IMR-90 (cell line): ENCODE results near the gene SPART. TPM values are rescaled to one million over a fixed set of nuclear protein-coding genes. Genes with fewer than 3 reads are reported as not detected.
A peak's percentile ranks its signal among the peaks of the same experiment; 100 is the strongest.

Source experiments
- ATAC-seq: fragments of 200-7000 bp; cut with Tn5 transposase; 2 replicates; pipeline ENCODE4 v1.9.1; 2020; ENCODE audit warnings: low read depth, mild to moderate bottlenecking, moderate library complexity
- BruUV-seq: library from RNA; stranded (reverse); fragments of 400-500 nt; replicated peaks from 2 replicates; lab custom pipeline; 2021; lab: Mats Ljungman, UMichigan
- CTCF ChIA-PET: fragments of 300-600 bp; formaldehyde crosslinking; extraction: SDS; loops from one replicate; lab custom pipeline; 2021; ENCODE audit warnings: antibody characterized with exemption; lab: Yijun Ruan, JAX
- POLR2A ChIA-PET: fragments of 300-600 bp; sonication (Branson Sonifier 250); formaldehyde crosslinking; loops from one replicate; lab custom pipeline; 2022; ENCODE audit warnings: antibody characterized with exemption; ENCODE audit not compliant: unreplicated experiment; lab: Charles Lee
- DNase-seq: peaks from one replicate; pipeline ENCODE4 v3.0.0; 2013
- H2AFZ ChIP-seq: replicated peaks from 2 replicates; pipeline ENCODE3; 2013; ENCODE audit warnings: low read length, mild to moderate bottlenecking; ENCODE audit not compliant: poor library complexity
- H2AK5ac ChIP-seq: 2 replicates; pipeline ENCODE4 v1.6.1; 2013; ENCODE audit warnings: low read depth, low read length, inconsistent platforms
- H2AK9ac ChIP-seq: replicated peaks from 2 replicates; pipeline ENCODE3; 2013; ENCODE audit warnings: mild to moderate bottlenecking, low read depth, low read length, moderate library complexity; ENCODE audit not compliant: poor library complexity
- H2BK120ac ChIP-seq: 2 replicates; pipeline ENCODE4 v1.6.1; 2013; ENCODE audit warnings: low read depth, low read length, inconsistent platforms
- H2BK15ac ChIP-seq: 3 replicates; pipeline ENCODE4 v1.6.1; 2013; ENCODE audit warnings: low read depth, low read length, inconsistent platforms
- H2BK20ac ChIP-seq: 2 replicates; pipeline ENCODE4 v1.6.1; 2013; ENCODE audit warnings: low read depth, mild to moderate bottlenecking, inconsistent platforms, low read length, moderate library complexity
- H2BK5ac ChIP-seq: 2 replicates; pipeline ENCODE4 v1.6.1; 2013; ENCODE audit warnings: mild to moderate bottlenecking, low read depth, low read length, inconsistent platforms; ENCODE audit not compliant: poor library complexity, severe bottlenecking
- H3K14ac ChIP-seq: replicated peaks from 2 replicates; pipeline ENCODE4 v1.6.1; 2013; ENCODE audit warnings: low read depth, low read length, inconsistent platforms
- H3K18ac ChIP-seq: 2 replicates; pipeline ENCODE4 v1.6.1; 2013; ENCODE audit warnings: low read depth, low read length, control low read depth
- H3K23ac ChIP-seq: 2 replicates; pipeline ENCODE4 v1.6.1; 2013; ENCODE audit warnings: low read depth, low read length, inconsistent platforms
- H3K27ac ChIP-seq: 2 replicates; pipeline ENCODE4 v1.5.1; 2013; ENCODE audit warnings: mild to moderate bottlenecking, control low read depth, low read length; ENCODE audit not compliant: insufficient read depth
- H3K27me3 ChIP-seq: 2 replicates; pipeline ENCODE4 v1.6.1; 2013; ENCODE audit warnings: low read length; ENCODE audit not compliant: control insufficient read depth, insufficient read depth
- H3K36me3 ChIP-seq: 2 replicates; pipeline ENCODE4 v1.6.1; 2013; ENCODE audit warnings: low read length, mixed read lengths; ENCODE audit not compliant: control insufficient read depth, insufficient read depth
- H3K4ac ChIP-seq: 2 replicates; pipeline ENCODE4 v1.6.1; 2013; ENCODE audit warnings: low read depth, low read length, inconsistent platforms
- H3K4me1 ChIP-seq: 2 replicates; pipeline ENCODE4 v1.6.1; 2013; ENCODE audit warnings: low read length, mixed read lengths; ENCODE audit not compliant: control insufficient read depth, insufficient read depth
- H3K4me2 ChIP-seq: 2 replicates; pipeline ENCODE4 v1.6.1; 2013; ENCODE audit warnings: low read depth, mild to moderate bottlenecking, control low read depth, low read length, moderate library complexity
- H3K4me3 ChIP-seq: 2 replicates; pipeline ENCODE4 v1.5.1; 2013; ENCODE audit warnings: low read depth, mild to moderate bottlenecking, control low read depth, low read length, moderate library complexity; ENCODE audit not compliant: insufficient read depth
- H3K56ac ChIP-seq: 2 replicates; pipeline ENCODE4 v1.6.1; 2013; ENCODE audit warnings: low read length, inconsistent platforms; ENCODE audit not compliant: insufficient read depth; ENCODE audit errors: extremely low read depth
- H3K79me1 ChIP-seq, 2 experiments: 2 replicates each; pipeline ENCODE4 v1.6.1; 2013; ENCODE audit warnings: low read length in 2 of 2, inconsistent platforms in 1 of 2, low read depth in 1 of 2
- H3K9ac ChIP-seq: 2 replicates; pipeline ENCODE4 v1.6.1; 2013; ENCODE audit warnings: low read depth, low read length, control low read depth
- H3K9me1 ChIP-seq: 2 replicates; pipeline ENCODE4 v1.6.1; 2013; ENCODE audit warnings: low read length, inconsistent platforms; ENCODE audit not compliant: insufficient read depth
- H3K9me3 ChIP-seq: 2 replicates; pipeline ENCODE4 v1.6.1; 2013; ENCODE audit warnings: low read length; ENCODE audit not compliant: control insufficient read depth, insufficient read depth
- H4K20me1 ChIP-seq: 2 replicates; pipeline ENCODE4 v1.6.1; 2013; ENCODE audit warnings: low read length, inconsistent platforms; ENCODE audit not compliant: insufficient read depth
- H4K5ac ChIP-seq: 2 replicates; pipeline ENCODE4 v1.6.1; 2013; ENCODE audit warnings: mild to moderate bottlenecking, low read depth, low read length, control low read depth
- H4K8ac ChIP-seq, 2 experiments: 2 replicates each; pipeline ENCODE4 v1.6.1; 2013; ENCODE audit warnings: low read depth in 2 of 2, low read length in 2 of 2, control low read depth in 1 of 2, inconsistent platforms in 1 of 2
- H4K91ac ChIP-seq: 2 replicates; pipeline ENCODE4 v1.6.1; 2013; ENCODE audit warnings: low read depth, low read length, inconsistent platforms; ENCODE audit not compliant: insufficient read depth
- BHLHE40 ChIP-seq: fragments of 150-350 bp; IDR thresholded peaks from 2 replicates; pipeline ENCODE4 v1.6.1; 2016; ENCODE audit warnings: mild to moderate bottlenecking, low read depth, low read length
- CEBPB ChIP-seq: IDR thresholded peaks from 2 replicates; pipeline ENCODE4 v1.6.1; 2012; ENCODE audit warnings: low read depth, low read length, improper control_type of control experiment
- CHD1 ChIP-seq: IDR thresholded peaks from 2 replicates; pipeline ENCODE4 v1.6.1; 2012; ENCODE audit warnings: low read depth, low read length, improper control_type of control experiment
- FOS ChIP-seq: fragments of 150-350 bp; IDR thresholded peaks from 2 replicates; pipeline ENCODE4 v1.6.1; 2016; ENCODE audit warnings: low read depth, low read length
- MAFK ChIP-seq: IDR thresholded peaks from 2 replicates; pipeline ENCODE4 v1.6.1; 2012; ENCODE audit warnings: low read depth, low read length, improper control_type of control experiment
- MAZ ChIP-seq: IDR thresholded peaks from 2 replicates; pipeline ENCODE4 v1.6.1; 2012; ENCODE audit warnings: low read depth, mild to moderate bottlenecking, low read length, improper control_type of control experiment, moderate library complexity, borderline replicate concordance
- NFE2L2 ChIP-seq: fragments of 150-350 bp; IDR thresholded peaks from 2 replicates; pipeline ENCODE4 v1.6.1; 2016; ENCODE audit warnings: low read depth, mild to moderate bottlenecking, low read length
- POLR2A ChIP-seq: IDR thresholded peaks from 2 replicates; pipeline ENCODE4 v1.6.1; 2012; ENCODE audit warnings: mild to moderate bottlenecking, low read depth, low read length
- RCOR1 ChIP-seq: IDR thresholded peaks from 2 replicates; pipeline ENCODE4 v1.6.1; 2012; ENCODE audit warnings: mild to moderate bottlenecking, low read length, improper control_type of control experiment; ENCODE audit not compliant: insufficient replicate concordance
- RFX5 ChIP-seq: IDR thresholded peaks from 2 replicates; pipeline ENCODE4 v1.8.0; 2012; ENCODE audit warnings: low read depth, mild to moderate bottlenecking, low read length, moderate library complexity
- SMC3 ChIP-seq: fragments of 150-350 bp; IDR thresholded peaks from 2 replicates; pipeline ENCODE4 v1.6.1; 2016; ENCODE audit warnings: low read depth, mild to moderate bottlenecking, antibody characterized with exemption, low read length, moderate library complexity
- WGBS, 2 experiments: methylation state at CpG; one replicate each; pipeline versions ENCODE4 v1.1.5 to v1.1.7; 2013; ENCODE audit warnings: missing lambda C conversion rate in 2 of 2; ENCODE audit not compliant: insufficient read length in 1 of 2; ENCODE audit errors: extremely low coverage in 2 of 2; 5-methylcytosine and 5-hydroxymethylcytosine counted together
- dilution Hi-C: fragments of 300-500 bp; cut with HindIII; formaldehyde crosslinking; loops from one replicate; pipeline ENCODE4 v1.14.3; 2018; ENCODE audit warnings: low sequenced_read_pairs; ENCODE audit not compliant: unreplicated experiment
- in situ Hi-C: fragments of 300-500 bp; cut with MboI; formaldehyde crosslinking; loops from 3 replicates; pipeline ENCODE4 v1.14.3; 2019; ENCODE audit warnings: low sequenced_read_pairs, inconsistent platforms, mixed read lengths
- intact Hi-C: fragments of 100-400 bp; cut with micrococcal nuclease; formaldehyde crosslinking; loops from 2 replicates; pipeline ENCODE4 v1.10.0; 2022
- polyA plus RNA-seq, 3 experiments: library from polyadenylated mRNA; depleted of rRNA; stranded (reverse); fragments of >200 nt; gene quantifications; 2 replicates each; pipeline ENCODE4 v1.2.3, GENCODE V29; 2012; ENCODE audit warnings: low replicate concordance in 1 of 3
- total RNA-seq: library from RNA; depleted of rRNA; stranded (reverse); fragments of >200 nt; gene quantifications from 2 replicates; pipeline ENCODE4 v1.2.3, GENCODE V29; 2012
- TF ChIP-seq, protein P1 (sequence below): fragments of 150-350 bp; IDR thresholded peaks from 2 replicates; pipeline ENCODE4 v1.6.1; 2017; ENCODE audit warnings: mild to moderate bottlenecking, antibody characterized with exemption, low read length, low read depth
- TF ChIP-seq, protein P2 (sequence below): conservative IDR thresholded peaks from 2 replicates; pipeline ENCODE4 v1.5.1; 2012; ENCODE audit warnings: mild to moderate bottlenecking, low read depth, low read length, improper control_type of control experiment
- TF ChIP-seq, protein P3 (sequence below): fragments of 150-350 bp; IDR thresholded peaks from 2 replicates; pipeline ENCODE4 v1.6.1; 2016; ENCODE audit warnings: low read depth, mild to moderate bottlenecking, low read length, moderate library complexity, borderline replicate concordance

The SPART gene
- total and polyA plus RNA-seq, 2 of the 4 experiments (the other 2 are of a cell fraction): 43.8 to 110 TPM

DNA sequence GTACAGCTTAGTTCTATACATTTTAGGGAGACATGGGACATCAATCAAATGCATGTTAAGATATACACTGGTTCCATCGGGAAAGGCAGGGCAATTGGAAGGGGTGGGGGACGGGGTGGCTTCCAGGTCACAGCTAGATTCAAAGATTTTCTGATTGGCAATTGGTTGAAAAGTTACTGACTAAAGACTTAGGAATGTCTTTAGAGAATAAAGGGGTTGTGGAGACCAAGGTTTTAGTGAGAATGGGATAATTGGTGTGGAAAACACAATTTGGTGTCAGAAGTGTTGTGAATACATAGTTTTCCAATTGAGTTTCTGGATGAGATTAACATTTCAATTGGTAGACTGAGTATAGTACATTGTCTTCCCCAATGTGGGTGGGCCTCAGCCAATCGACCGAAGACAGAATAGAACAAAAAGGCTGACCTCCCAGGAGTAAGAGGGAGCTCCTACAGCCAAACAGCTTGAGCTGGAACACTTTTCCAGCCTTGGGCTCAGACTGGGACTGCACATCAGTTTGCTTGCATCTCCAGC, 47.6 kb downstream of the SPART start:
- H3K14ac ChIP-seq: no peak overlapping the region; the same call in 1 of the 2 replicates
- no peak overlapping the region for H3K4me3 ChIP-seq
- H3K23ac ChIP-seq: no peak overlapping the region
- dilution Hi-C loops (no loop called here), intact Hi-C loops (loop anchor here (5.0 kb wide), 1 partner anchor 49 kb away; the partner anchor contains the start of gene SPART), in situ Hi-C loops (no loop called here)
- TF ChIP-seq CEBPB (no peak), FOS (no peak), RFX5 (no peak), BHLHE40 (no peak), RCOR1 (no peak), SMC3 (no peak), POLR2A (no peak), NFE2L2 (no peak), MAZ (no peak), CHD1 (no peak), MAFK (no peak)
- TF ChIP-seq, protein P1, sequence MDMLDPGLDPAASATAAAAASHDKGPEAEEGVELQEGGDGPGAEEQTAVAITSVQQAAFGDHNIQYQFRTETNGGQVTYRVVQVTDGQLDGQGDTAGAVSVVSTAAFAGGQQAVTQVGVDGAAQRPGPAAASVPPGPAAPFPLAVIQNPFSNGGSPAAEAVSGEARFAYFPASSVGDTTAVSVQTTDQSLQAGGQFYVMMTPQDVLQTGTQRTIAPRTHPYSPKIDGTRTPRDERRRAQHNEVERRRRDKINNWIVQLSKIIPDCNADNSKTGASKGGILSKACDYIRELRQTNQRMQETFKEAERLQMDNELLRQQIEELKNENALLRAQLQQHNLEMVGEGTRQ: no peak
- TF ChIP-seq, protein P2, sequence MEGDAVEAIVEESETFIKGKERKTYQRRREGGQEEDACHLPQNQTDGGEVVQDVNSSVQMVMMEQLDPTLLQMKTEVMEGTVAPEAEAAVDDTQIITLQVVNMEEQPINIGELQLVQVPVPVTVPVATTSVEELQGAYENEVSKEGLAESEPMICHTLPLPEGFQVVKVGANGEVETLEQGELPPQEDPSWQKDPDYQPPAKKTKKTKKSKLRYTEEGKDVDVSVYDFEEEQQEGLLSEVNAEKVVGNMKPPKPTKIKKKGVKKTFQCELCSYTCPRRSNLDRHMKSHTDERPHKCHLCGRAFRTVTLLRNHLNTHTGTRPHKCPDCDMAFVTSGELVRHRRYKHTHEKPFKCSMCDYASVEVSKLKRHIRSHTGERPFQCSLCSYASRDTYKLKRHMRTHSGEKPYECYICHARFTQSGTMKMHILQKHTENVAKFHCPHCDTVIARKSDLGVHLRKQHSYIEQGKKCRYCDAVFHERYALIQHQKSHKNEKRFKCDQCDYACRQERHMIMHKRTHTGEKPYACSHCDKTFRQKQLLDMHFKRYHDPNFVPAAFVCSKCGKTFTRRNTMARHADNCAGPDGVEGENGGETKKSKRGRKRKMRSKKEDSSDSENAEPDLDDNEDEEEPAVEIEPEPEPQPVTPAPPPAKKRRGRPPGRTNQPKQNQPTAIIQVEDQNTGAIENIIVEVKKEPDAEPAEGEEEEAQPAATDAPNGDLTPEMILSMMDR: no peak
- TF ChIP-seq, protein P3, sequence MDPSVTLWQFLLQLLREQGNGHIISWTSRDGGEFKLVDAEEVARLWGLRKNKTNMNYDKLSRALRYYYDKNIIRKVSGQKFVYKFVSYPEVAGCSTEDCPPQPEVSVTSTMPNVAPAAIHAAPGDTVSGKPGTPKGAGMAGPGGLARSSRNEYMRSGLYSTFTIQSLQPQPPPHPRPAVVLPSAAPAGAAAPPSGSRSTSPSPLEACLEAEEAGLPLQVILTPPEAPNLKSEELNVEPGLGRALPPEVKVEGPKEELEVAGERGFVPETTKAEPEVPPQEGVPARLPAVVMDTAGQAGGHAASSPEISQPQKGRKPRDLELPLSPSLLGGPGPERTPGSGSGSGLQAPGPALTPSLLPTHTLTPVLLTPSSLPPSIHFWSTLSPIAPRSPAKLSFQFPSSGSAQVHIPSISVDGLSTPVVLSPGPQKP: no peak
- H2BK5ac ChIP-seq: no peak overlapping the region
- no peaks in the 10 kb centered on the region for H3K27me3 ChIP-seq
- H2AK9ac ChIP-seq: no peak overlapping the region
- H2AK5ac ChIP-seq: no peak overlapping the region
- DNase-seq (no peak), ATAC-seq (no peak; the same call in 1 of the 2 replicates)
- no peak overlapping the region; the same call in 1 of the 2 replicates for H4K5ac ChIP-seq
- no peak overlapping the region for H2BK15ac ChIP-seq
- no peak overlapping the region for H3K9ac ChIP-seq
- peak overlapping the region; percentile 87 for H3K4me2 ChIP-seq
- H3K27ac ChIP-seq: no peak overlapping the region
- H4K8ac ChIP-seq: peak overlapping the region in 1 of 2 experiments; percentile 56; a peak in 1 of 4 replicates
- no peak overlapping the region for H4K91ac ChIP-seq
- no peak overlapping the region for H3K18ac ChIP-seq
- no peak overlapping the region for H2BK120ac ChIP-seq
- H3K4ac ChIP-seq: no peak overlapping the region
- H4K20me1 ChIP-seq: no peaks in the 10 kb centered on the region
- 19% methylated on average over 4 of the region's 4 CpGs; no CpG with 5 or more reads in 1 of the 2 experiments for WGBS, 2 experiments
- peak overlapping the region; percentile 25 for H2AFZ ChIP-seq
- BruUV-seq: no TSS peak
- H3K36me3 ChIP-seq: no peaks in the 10 kb centered on the region
- ChIA-PET CTCF (interaction anchor here (0.6 to 1.9 kb wide), 4 partner anchors 9 to 47 kb away, joined by 3 to 5 read pairs (median 4); partner anchors contain the start of gene SPART), POLR2A (interaction anchor here (0.6 kb wide), 2 partner anchors 44 to 90 kb away, joined by 4 to 9 read pairs; no protein-coding TSS in a partner anchor)
- H3K4me1 ChIP-seq: peaks cover 2% of the 10 kb centered on the region; the same call in 1 of the 2 replicates
- H3K9me3 ChIP-seq: no peaks in the 10 kb centered on the region
- no peak overlapping the region for H2BK20ac ChIP-seq
- H3K56ac ChIP-seq: no peak overlapping the region
- H3K79me1 ChIP-seq: no peaks in the 10 kb centered on the region
- H3K9me1 ChIP-seq: no peaks in the 10 kb centered on the region
